ENCODE measurements around the gene CERS1. TPM values are rescaled to one million over a fixed set of nuclear protein-coding genes. Genes with fewer than 3 reads are reported as not detected.

CERS1 gene
- total RNA-seq, 1 donor from 2014 or later = 1.8 TPM

DNA sequence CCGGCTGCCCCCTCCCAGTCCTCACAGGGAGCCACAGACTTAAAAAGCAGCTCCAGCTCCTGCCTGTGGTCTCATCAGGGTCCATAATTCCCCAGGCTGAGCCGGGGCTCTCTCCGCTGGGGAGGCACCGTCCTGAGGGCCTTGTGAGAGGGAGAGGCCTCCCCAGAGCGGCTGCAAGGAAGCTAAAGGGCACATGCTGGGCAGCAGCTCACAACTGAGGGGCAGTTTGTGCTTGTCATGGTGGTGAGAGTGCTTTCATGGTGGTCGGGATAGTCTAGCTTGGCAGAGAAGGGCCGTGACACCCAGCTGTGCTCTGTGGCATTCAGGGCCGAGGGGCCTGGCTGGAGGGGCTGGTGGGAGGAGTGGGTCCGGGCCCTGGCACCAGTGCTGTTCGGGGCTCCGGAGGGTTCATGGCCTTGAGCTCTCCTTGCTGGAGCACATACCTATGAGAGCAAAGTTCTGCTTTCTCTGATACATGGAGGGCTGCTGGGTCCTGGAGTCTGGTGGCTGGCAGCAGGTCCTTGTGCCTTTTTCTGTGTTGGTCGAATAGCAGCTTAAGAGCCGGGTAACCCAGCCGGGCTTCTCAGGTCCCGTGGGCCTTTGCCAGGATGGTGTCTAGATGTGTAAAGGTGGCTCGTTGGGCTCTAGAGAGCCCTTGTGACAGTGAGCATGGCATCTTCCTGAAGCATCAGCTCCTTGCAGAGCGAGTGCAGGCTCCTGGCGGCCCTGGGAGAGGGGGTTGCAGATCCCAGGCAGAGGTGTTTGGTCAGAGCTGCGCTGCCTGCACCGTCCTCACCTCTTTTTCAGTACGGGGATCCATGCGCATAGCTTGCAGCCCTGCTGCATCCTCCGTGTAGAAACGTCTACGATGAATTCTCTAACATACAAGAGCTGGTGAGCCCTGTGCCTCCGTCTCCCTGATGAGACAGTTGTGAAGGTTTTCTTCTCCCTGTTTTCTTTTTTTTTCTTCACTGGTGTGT, 55.4 kb downstream of the CERS1 start:
- no peak for DNase-seq (ENCODE audit: low spot score)

DNA sequence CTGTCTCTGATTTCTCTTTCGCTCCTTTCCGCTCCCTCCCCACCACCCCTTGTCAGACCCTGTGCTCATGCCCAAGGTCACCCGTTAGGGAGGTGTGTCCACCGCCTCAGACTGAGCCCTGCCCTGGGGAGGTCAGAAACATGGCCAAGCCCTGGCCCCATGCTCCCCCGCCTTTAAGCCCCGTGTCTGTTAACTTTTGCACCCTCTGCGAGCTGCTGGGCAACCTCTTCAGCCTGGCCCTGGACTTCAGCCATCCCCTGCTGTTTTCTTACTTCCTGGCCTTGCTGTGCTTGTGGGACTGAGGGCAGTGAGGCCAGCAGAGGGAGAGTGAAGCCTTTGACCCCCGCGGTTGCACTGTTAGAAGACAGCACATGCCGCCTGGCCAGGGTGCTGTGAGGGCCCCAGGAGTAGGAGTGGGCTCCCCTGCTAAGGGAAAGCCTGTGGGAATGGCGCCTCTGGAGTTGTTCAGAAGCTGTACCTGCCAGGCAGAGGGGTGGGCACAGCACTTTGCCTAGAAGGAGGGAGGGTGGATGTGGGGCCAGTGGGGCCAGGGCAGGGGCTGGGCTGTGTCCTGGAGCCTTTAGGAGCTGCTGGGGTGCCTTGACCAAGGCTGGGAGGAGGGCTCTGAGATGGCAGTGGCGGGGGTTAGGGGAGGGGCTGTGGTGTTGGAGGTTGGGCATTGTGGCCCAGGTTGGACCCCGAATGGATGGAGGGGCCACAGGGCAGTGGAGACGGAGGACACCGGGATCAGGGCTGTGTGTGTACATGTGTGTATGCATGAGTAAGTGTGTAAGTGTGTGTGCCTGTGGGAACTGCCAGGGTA, 56.3 kb downstream of the CERS1 start:
- no peak for DNase-seq (ENCODE audit: low spot score)

DNA sequence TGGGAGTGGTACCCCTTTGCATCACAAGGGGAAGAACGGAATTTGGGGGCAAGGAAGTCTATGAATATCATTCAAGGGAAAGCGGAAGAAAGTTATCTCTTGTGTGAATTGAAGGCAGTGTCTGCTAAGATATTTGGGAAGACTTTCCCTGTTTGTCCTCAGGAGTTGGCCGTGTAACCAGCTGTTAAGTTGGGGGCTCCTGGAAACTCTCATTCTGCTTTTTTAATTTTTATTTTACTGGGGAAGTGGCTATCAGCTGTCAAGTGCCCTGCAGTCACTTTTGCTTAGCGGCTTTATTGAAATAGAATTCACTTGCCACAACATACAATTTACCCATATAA, 61.3 kb downstream of the CERS1 start:
- no peak for DNase-seq (ENCODE audit: low spot score)

DNA sequence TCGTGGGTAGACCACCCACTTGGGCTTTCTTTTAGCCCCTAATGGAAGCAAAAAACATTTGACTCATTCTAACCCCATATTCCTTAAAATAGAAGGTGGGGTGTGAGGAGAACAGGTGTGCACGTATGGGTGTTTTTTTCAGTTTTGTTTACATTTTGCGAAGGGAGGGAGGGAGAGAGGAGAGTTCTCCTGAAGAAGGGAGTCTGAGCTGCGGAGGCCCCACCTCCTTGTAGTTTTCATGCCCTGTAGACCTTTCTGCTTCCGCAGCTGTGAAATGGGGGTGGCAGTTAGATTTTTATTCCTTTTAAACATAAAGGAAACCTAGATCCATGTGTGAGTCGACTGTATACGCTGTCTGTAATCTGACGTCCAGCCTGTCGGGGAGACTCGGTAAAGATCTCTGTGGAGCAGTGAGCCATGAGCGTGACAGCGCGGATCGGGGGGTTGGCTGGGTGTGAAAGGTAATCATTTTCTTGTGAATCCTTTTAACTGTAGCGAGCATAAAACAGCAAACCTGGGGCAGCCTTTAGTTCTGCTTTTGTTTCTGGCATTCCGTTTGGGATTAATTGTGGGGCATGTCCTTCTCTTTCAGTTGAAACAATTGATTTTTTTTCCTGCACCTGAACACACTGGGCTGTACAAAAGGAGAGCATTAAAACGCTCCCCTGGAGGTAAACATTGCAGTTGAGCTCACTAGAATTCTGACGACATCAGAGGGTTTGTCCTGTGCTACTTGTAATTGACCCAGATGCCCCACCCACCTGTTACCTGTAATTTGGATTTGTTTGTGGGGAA, 61.9 kb downstream of the CERS1 start:
- DNase-seq (ENCODE audit: low spot score) = no peak

DNA sequence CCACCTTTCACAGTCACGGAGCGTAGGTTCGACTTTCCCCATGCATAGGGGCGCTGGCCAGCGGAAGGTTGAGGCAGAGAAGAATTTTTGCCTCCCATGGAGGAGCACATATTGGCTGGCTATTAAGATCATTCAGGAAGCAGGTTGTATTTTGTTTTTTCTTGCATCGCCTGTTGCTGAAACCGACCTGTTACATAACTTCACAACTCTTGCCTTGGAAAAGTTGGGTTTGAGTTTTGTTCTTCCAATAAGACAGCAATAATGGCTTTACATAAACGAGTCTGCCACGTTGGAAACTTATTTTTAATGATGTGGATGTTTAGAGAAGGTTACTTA, 62.8 kb downstream of the CERS1 start:
- DNase-seq (ENCODE audit: low spot score) = no peak

DNA sequence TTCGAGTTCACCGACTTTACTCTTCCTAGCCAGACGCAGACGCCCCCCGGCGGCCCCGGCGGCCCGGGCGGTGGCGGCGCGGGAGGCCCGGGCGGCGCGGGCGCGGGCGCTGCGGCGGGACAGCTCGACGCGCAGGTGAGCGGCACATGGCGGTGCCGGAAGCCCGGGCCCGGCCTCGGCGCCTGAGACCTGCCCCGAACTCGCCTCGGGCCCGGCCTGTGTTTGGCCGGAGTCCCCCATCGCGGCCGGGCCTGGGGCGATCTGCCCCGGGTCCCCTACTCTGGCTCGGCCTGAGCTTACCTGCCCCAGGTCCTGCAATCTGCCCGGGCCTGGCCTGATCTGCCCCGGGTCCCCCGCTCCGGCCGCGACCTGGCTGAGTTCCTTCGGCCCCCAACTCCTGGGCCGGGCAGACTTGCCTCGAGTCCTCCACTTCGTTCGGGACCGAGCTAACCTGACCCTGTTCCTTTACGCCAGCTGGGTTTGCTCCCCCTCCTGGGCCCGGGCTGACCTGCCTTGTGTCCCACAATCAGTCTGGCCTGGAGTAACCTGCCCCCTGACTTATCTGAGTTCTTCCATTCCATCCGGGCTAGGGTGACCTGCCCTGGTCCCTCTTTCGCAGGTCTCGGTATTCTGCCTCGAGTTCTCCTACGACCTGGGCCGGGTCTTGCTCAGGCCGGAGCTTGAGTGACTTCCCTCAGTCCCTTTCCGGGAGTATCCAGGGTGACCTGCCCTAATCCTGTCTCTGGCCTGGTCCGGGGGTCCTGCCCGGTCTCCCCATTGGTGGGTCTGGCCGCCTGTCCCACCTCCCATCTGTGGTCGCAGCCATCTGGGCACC, 63.4 kb downstream of the CERS1 start:
- no peak for DNase-seq (ENCODE audit: low spot score)

DNA sequence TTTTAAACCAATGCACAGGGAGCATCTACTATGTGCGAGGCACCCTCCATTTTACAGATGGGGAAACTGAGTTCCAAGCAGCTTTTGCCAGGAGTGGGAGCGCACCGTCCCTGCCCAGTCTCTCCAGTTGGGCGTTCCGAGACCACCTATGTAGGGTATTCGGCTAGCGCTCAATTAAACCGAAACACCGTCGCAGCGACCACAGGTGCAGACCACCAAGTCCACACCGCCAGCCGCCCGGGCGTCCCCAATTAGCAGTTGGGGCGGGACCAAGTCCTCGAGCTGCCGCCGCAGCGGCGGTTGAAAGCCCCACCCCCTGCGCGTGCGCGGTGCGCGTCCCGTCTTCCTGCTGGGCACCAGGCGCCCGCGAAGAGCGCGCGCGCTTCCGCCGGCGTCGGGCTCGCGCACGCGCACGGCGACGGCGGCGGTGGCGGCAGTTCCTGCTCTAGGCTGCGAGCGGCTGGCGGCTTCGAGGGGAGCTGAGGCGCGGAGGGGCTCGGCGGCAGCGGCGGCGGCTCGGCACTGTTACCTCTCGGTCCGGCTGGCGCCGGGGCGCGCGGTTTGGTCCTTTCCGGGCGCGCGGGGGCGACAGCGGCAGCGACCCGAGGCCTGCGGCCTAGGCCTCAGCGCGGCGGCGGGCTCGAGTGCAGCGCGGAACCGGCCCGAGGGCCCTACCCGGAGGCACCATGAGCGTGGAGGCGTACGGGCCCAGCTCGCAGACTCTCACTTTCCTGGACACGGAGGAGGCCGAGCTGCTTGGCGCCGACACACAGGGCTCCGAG, 64.2 kb downstream of the CERS1 start, which contains the start of gene UPF1:
Gene UPF1 (plus strand): TSS at position 436 of the 782 bp plus-strand sequence. CDS start 251 bp downstream, at position 687.
- peak; percentile 93 for DNase-seq (ENCODE audit: low spot score)

DNA sequence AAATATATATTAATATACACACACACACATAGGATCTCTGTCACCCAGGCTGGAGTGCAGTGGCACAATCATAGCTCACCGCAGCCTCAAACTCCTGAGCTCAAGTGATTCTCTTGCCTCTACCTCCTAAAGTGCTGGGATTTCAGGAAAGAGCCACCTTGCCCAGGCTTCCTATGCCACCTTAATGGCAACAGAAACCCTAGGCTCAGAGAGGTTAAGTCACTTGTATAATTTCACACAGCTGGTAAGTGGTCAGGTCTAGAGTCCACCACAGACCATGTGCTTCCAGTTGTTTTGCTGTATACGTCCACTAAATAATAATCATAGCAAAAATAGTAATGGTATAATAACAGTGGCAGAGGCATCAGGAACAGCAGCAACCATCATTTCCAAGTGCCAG, 65.5 kb downstream of the CERS1 start:
- no peak for DNase-seq (ENCODE audit: low spot score)

DNA sequence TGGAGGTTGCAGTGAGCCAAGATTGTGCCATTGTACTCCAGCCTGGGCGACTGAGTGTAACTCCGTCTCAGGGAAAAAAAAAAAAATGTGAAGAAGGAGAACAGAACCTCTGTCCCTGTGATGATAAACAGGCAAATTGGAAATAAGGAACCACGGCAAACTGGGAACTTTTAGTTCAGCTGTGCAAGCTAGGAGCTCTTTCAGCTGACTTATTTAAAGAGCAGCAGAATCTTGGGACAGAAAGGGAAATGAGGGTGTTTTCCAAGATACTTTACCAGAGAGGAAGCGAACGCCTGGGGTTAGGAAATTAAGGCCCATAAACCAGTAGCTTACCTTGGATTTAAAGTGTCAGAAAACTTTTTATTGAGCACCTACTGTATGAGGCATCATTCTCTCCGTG, 67.2 kb downstream of the CERS1 start:
- no peak for DNase-seq (ENCODE audit: low spot score)

Other genes with a start within 250 kb of the CERS1 start
- gene CRTC1, start 212.5 kb downstream of the CERS1 start, total RNA-seq = 23.6 TPM
- 2.0 TPM for gene COMP, start 104.9 kb downstream of the CERS1 start, total RNA-seq
- 117 TPM for gene UPF1, start 64.2 kb downstream of the CERS1 start, total RNA-seq
- 183 TPM for gene COPE, start 23.2 kb upstream of the CERS1 start, total RNA-seq
- gene DDX49, start 23.6 kb upstream of the CERS1 start, total RNA-seq = 34.2 TPM
- 24.5 TPM for gene HOMER3, start 45.1 kb upstream of the CERS1 start, total RNA-seq
- 69.8 TPM for gene SUGP2, start 137.4 kb upstream of the CERS1 start, total RNA-seq
- 19.5 TPM for gene ARMC6, start 137.4 kb upstream of the CERS1 start, total RNA-seq
- gene SLC25A42, start 167.8 kb upstream of the CERS1 start, total RNA-seq = 10.5 TPM
- gene TMEM161A, start 242.3 kb upstream of the CERS1 start, total RNA-seq = 33.2 TPM

All from mucosa of gallbladder (tissue), 1 donor.